HUES48 (cell line): ENCODE data around the gene ELK3.
"Not testable (repeated sequence)": the region's sequence is repeated elsewhere in the genome, so short reads cannot be mapped to it uniquely, and the experiment has no call there.

Experiments used
- H3K27ac ChIP-seq: one replicate; pipeline ENCODE4 v1.7.0; 2013; ENCODE audit warnings: low read depth, low read length, inconsistent platforms
- H3K27me3 ChIP-seq: 2 replicates; pipeline ENCODE4 v1.6.1; 2013; ENCODE audit warnings: mild to moderate bottlenecking, low read length; ENCODE audit not compliant: control insufficient read depth, insufficient read depth
- H3K36me3 ChIP-seq: 2 replicates; pipeline ENCODE4 v1.6.1; 2013; ENCODE audit warnings: low read length; ENCODE audit not compliant: control insufficient read depth, insufficient read depth
- H3K4me1 ChIP-seq: 2 replicates; pipeline ENCODE4 v1.6.1; 2013; ENCODE audit warnings: mild to moderate bottlenecking, low read length; ENCODE audit not compliant: control insufficient read depth, insufficient read depth
- H3K4me3 ChIP-seq: 2 replicates; pipeline ENCODE4 v1.5.1; 2013; ENCODE audit warnings: mild to moderate bottlenecking, low read depth, low read length
- H3K9ac ChIP-seq: 2 replicates; pipeline ENCODE4 v1.6.1; 2013; ENCODE audit warnings: mild to moderate bottlenecking, low read depth, low read length, moderate library complexity
- H3K9me3 ChIP-seq: 2 replicates; pipeline ENCODE4 v1.6.1; 2013; ENCODE audit warnings: low read length; ENCODE audit not compliant: control insufficient read depth, insufficient read depth

The ELK3 gene

DNA sequence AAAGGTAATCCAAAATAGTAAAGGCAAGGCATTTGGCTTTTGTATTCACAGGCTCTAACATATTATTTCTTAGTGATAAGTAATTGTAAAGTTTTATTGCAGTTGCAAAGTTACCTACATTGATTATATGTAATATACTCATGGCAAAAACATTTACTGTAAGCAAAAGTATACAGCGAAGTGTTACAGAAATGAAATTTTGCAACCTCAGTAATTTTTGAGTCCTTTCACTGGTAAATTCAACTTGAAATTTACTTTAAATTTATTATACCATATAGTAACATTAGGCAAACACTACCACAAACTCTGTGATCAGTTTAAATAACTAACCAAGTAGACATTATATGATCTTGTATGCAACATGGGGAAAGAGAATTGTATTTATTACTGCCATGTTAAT is 117.0 kb downstream of the ELK3 start:
- Histone ChIP-seq H3K27ac (no peak overlapping the region), H3K9me3 (no peaks in the 10 kb centered on the region), H3K27me3 (no peaks in the 10 kb centered on the region), H3K4me3 (no peak overlapping the region), H3K9ac (no peak overlapping the region), H3K4me1 (no peaks in the 10 kb centered on the region), H3K36me3 (peaks cover 3% of the 10 kb centered on the region; the same call in 1 of the 2 replicates)

DNA sequence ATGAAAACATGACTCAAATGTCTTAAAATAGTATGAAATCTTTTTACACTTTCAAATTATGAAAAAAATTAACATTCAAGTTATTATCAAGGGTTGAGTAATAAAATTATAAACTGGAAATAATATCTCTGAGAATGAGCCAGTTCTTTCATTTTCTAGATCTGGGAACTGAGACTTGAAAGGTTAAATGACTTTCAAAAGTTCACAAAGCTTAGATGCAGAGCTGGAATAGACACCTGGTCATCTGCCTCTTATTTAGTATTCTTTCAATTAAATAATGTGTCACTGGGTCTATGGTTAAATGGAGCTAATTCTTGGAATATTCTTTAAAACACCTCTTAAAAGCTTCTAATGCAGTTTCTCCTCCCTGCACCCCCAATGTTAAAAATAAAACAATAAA is 119.4 kb downstream of the ELK3 start:
- Histone ChIP-seq H3K9me3 (no peaks in the 10 kb centered on the region), H3K4me3 (no peak overlapping the region), H3K27me3 (no peaks in the 10 kb centered on the region), H3K9ac (no peak overlapping the region), H3K4me1 (no peaks in the 10 kb centered on the region), H3K27ac (no peak overlapping the region), H3K36me3 (peaks cover 3% of the 10 kb centered on the region; the same call in 1 of the 2 replicates)

DNA sequence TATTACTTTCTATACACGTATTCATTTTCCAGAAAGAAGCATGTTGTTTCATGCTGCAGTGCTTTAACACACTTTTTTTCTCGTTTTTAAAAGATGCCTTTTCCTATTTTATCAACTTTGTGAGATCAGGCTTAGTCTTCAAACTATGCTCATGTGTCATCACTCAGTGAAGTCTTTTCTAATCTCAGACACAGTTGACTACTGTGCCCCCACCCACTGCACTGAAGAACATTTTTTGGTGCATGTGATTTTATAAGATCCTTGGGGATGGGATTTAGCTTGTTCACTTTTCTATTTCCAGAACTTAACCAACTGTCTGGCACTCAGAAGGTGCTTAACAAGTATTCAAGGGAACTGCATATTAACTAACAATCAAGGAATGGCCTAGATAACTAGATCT is 120.5 kb downstream of the ELK3 start:
- H3K27me3 ChIP-seq, result no peaks in the 10 kb centered on the region
- no peak overlapping the region for H3K4me3 ChIP-seq
- no peak overlapping the region for H3K27ac ChIP-seq
- no peaks in the 10 kb centered on the region for H3K9me3 ChIP-seq
- H3K36me3 ChIP-seq, result peaks cover 3% of the 10 kb centered on the region; the same call in 1 of the 2 replicates
- no peak overlapping the region for H3K9ac ChIP-seq
- H3K4me1 ChIP-seq, result no peaks in the 10 kb centered on the region

DNA sequence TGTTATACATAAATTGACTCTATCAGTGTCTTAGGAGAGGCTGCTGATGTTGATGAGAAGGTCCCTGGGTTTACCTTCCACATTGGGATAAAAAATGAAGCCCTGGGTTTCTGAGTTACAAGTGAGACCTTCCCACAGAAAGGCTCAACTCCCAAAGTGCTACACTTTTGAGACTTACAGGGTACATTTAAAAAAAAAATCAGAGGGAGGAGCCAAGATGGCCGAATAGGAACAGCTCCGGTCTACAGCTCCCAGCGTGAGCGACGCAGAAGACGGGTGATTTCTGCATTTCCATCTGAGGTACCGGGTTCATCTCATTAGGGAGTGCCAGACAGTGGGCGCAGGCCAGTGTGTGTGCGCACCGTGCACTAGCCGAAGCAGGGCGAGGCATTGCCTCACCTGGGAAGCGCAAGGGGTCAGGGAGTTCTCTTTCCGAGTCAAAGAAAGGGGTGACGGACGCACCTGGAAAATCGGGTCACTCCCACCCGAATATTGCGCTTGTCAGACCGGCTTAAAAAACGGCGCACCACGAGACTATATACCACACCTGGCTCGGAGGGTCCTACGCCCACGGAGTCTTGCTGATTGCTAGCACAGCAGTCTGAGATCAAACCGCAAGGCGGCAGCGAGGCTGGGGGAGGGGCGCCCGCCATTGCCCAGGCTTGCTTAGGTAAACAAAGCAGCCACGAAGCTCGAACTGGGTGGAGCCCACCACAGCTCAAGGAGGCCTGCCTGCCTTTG is 121.7 kb downstream of the ELK3 start:
- Histone ChIP-seq H3K27ac (peak overlapping the region; percentile 42), H3K9ac (peak overlapping the region; percentile 56; the same call in 1 of the 2 replicates), H3K4me3 (peak overlapping the region; percentile 39)
- H3K4me1 ChIP-seq, H3K9me3 ChIP-seq, H3K27me3 ChIP-seq, H3K36me3 ChIP-seq: not testable (repeated sequence)

DNA sequence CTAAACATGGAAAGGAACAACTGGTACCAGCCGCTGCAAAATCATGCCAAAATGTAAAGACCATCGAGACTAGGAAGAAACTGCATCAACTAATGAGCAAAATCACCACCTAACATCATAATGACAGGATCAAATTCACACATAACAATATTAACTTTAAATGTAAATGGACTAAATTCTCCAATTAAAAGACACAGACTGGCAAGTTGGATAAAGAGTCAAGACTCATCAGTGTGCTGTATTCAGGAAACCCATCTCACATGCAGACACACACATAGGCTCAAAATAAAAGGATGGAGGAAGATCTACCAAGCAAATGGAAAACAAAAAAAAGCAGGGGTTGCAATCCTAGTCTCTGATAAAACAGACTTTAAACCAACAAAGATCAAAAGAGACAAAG is 123.6 kb downstream of the ELK3 start:
- not testable (repeated sequence) for H3K27ac ChIP-seq, H3K4me1 ChIP-seq, H3K9me3 ChIP-seq, H3K36me3 ChIP-seq, H3K4me3 ChIP-seq, H3K27me3 ChIP-seq, H3K9ac ChIP-seq
